ENCODE measurements around the gene CCDC148. TPM values are rescaled to one million over a fixed set of nuclear protein-coding genes. Genes with fewer than 3 reads are reported as not detected.

CCDC148 gene
- total and polyA plus RNA-seq, 2 donors (not counting 3 experiments of a cell fraction or from before 2014, with no cell fraction given): 0.04 to 0.69 TPM

DNA sequence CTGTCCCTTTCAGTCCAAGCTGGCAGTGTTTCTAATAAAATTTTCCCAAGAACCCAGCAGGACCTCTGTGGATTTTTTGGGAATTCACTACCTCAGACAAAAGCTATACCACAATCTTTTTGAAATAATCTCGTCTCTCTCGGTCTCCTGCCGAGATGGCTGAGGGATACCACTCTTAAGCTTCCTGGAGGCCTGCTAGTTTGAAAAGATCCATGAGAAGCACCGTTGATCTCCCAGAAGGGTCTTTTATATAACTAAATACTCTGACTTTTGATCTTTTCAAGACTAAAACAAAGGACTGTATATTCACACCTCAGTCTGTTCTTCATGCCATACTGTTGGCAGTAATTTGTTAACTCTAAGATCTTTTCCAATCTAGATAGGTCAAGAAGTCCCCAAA lies 213.2 kb downstream of the CCDC148 start:
- no peaks in the 10 kb centered on the region for H3K9me3 ChIP-seq (replicated peaks; ENCODE audit: control insufficient read depth, insufficient read depth, low read length)
- DNase-seq (ENCODE audit: low read depth, low spot score): no peak
- CTCF ChIA-PET: interaction anchor here (0.8 kb wide), 1 partner anchor 511 kb away, joined by 3 read pairs; no protein-coding TSS in a partner anchor
- no peak overlapping the region for H3K4me2 ChIP-seq (ENCODE audit: insufficient read depth, low read length)
- H3K27ac ChIP-seq (ENCODE audit: insufficient read depth, low read depth, low read length): no peak overlapping the region
- no peak overlapping the region for H2AFZ ChIP-seq (ENCODE audit: low read depth, low read length)
- no peak overlapping the region for H3K9ac ChIP-seq (replicated peaks; ENCODE audit: extremely low read depth, insufficient read depth, low read length)
- no peaks in the 10 kb centered on the region for H3K36me3 ChIP-seq (ENCODE audit: control insufficient read depth in 2 of 2, extremely low read depth in 1 of 2, insufficient read depth in 2 of 2, low read length in 2 of 2)
- no peaks in the 10 kb centered on the region for H3K4me1 ChIP-seq (ENCODE audit: control insufficient read depth, extremely low read depth, insufficient read depth, low read length)
- no peak for FAIRE-seq
- dilution Hi-C loops (cut with MboI; ENCODE audit: extremely low pct_ligation_motif_present, low sequenced_read_pairs) (no loop called here), intact Hi-C loops (cut with micrococcal nuclease) (no loop called here)
- no peaks in the 10 kb centered on the region for H4K20me1 ChIP-seq (replicated peaks; ENCODE audit: control insufficient read depth, extremely low read depth, insufficient read depth, low read length)
- POLR2A ChIA-PET: no interaction called here
- H3K4me3 ChIP-seq (replicated peaks in 1 of 3; ENCODE audit: insufficient read depth in 1 of 3, low read depth in 1 of 3, low read length in 3 of 3): no peak overlapping the region
- H3K27me3 ChIP-seq (ENCODE audit: control insufficient read depth in 2 of 2, insufficient read depth in 2 of 2, low read length in 2 of 2): peaks cover 5 to 8% of the 10 kb centered on the region in 2 experiments
- TF ChIP-seq GATA2 (IDR thresholded peaks at IDR 0.05; ENCODE audit: insufficient read depth, insufficient read length, low read depth, low read length): no peak
- TF ChIP-seq POLR2A (IDR thresholded peaks at IDR 0.05; ENCODE audit: low read depth, low read length): no peak
- TF ChIP-seq EZH2 (IDR thresholded peaks at IDR 0.05; ENCODE audit: borderline replicate concordance, low read depth, low read length, severe bottlenecking): no peak
- TF ChIP-seq MYC (IDR thresholded peaks at IDR 0.05; ENCODE audit: low read depth, low read length): no peak
- TF ChIP-seq POLR2AphosphoS5 (IDR thresholded peaks at IDR 0.05; ENCODE audit: insufficient read depth, low read depth, low read length): no peak
- no peak for TF ChIP-seq FOS (IDR thresholded peaks at IDR 0.05; ENCODE audit: borderline replicate concordance, insufficient read depth, low read length)
- TF ChIP-seq, protein P1, sequence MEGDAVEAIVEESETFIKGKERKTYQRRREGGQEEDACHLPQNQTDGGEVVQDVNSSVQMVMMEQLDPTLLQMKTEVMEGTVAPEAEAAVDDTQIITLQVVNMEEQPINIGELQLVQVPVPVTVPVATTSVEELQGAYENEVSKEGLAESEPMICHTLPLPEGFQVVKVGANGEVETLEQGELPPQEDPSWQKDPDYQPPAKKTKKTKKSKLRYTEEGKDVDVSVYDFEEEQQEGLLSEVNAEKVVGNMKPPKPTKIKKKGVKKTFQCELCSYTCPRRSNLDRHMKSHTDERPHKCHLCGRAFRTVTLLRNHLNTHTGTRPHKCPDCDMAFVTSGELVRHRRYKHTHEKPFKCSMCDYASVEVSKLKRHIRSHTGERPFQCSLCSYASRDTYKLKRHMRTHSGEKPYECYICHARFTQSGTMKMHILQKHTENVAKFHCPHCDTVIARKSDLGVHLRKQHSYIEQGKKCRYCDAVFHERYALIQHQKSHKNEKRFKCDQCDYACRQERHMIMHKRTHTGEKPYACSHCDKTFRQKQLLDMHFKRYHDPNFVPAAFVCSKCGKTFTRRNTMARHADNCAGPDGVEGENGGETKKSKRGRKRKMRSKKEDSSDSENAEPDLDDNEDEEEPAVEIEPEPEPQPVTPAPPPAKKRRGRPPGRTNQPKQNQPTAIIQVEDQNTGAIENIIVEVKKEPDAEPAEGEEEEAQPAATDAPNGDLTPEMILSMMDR (IDR thresholded peaks at IDR 0.05; ENCODE audit: extremely low read depth in 1 of 2, insufficient read depth in 1 of 2, low read depth in 1 of 2, low read length in 2 of 2): no peak
- H3K9me1 ChIP-seq (replicated peaks; ENCODE audit: control insufficient read depth, extremely low read depth, insufficient read depth, low read length): no peaks in the 10 kb centered on the region
- no peaks in the 10 kb centered on the region for H3K79me2 ChIP-seq (ENCODE audit: control insufficient read depth, insufficient read depth, low read length)
- no TSS peak for BruUV-seq (replicated peaks)

Measured in endothelial cell of umbilical vein (primary cell).